GM18511 (cell line): ENCODE results near the gene BRAF.
"Not testable (repeated sequence)": the region's sequence is repeated elsewhere in the genome, so short reads cannot be mapped to it uniquely, and the experiment has no call there.

Experiments
- ATAC-seq: cut with Tn5 transposase; IDR thresholded peaks from one replicate; pipeline ENCODE4 v1.9.1; 2021; ENCODE audit warnings: mild to moderate bottlenecking, moderate library complexity; ENCODE audit not compliant: unreplicated experiment

The BRAF gene

GRCh38 chr7:140924821-140925421, at the start of gene BRAF:
BRAF (minus strand) TSS chr7:140924929; CDS start chr7:140924703, 226 bp downstream.
- peak; percentile 44 for ATAC-seq

GRCh38 chr7:140972876-140973829, 48.4 kb upstream of the BRAF start:
- no peak for ATAC-seq

GRCh38 chr7:140972344-140972743, 47.6 kb upstream of the BRAF start:
- no peak for ATAC-seq

GRCh38 chr7:140967438-140967837, 42.7 kb upstream of the BRAF start:
- ATAC-seq = no peak

- ATAC-seq = no peak
These were observed 42.0 kb upstream of the BRAF start for GRCh38 chr7:140966561-140967233.

GRCh38 chr7:140961117-140961516, 36.4 kb upstream of the BRAF start:
- no peak for ATAC-seq

GRCh38 chr7:140956997-140957396, 32.3 kb upstream of the BRAF start:
- not testable (repeated sequence) for ATAC-seq

GRCh38 chr7:140945940-140946339, 21.2 kb upstream of the BRAF start:
- ATAC-seq = no peak

GRCh38 chr7:140942242-140942641, 17.5 kb upstream of the BRAF start:
- not testable (repeated sequence) for ATAC-seq

- ATAC-seq = no peak
These were observed 16.2 kb upstream of the BRAF start for GRCh38 chr7:140940898-140941297.

- ATAC-seq = no peak
These were observed 13.1 kb upstream of the BRAF start for GRCh38 chr7:140937702-140938264.

- ATAC-seq = no peak
These were observed 4.0 kb upstream of the BRAF start for GRCh38 chr7:140928491-140929309.

GRCh38 chr7:140927945-140928344, 3.2 kb upstream of the BRAF start:
- ATAC-seq = not testable (repeated sequence)

GRCh38 chr7:140927351-140927750, 2.6 kb upstream of the BRAF start:
- no peak for ATAC-seq

GRCh38 chr7:140926021-140926817, 1.5 kb upstream of the BRAF start:
- no peak for ATAC-seq

GRCh38 chr7:140924019-140924820, 509 bp downstream of the BRAF start:
- ATAC-seq = peak; percentile 89

GRCh38 chr7:140923358-140924006, 1.2 kb downstream of the BRAF start:
- ATAC-seq = peak; percentile 14

- no peak for ATAC-seq
These were observed 1.9 kb downstream of the BRAF start for GRCh38 chr7:140922741-140923345.
